GM12865 (cell line): ENCODE measurements around the gene RALGAPB.

Experiments
- DNase-seq: peaks from one replicate; pipeline ENCODE4 v3.0.0; 2010; ENCODE audit warnings: low read depth
- H3K4me3 ChIP-seq: 2 replicates; pipeline ENCODE4 v1.5.1; 2011; ENCODE audit warnings: mild to moderate bottlenecking, low read depth, low read length, control low read depth
- TF ChIP-seq, protein P1 (sequence below): IDR thresholded peaks from 2 replicates; pipeline ENCODE4 v1.5.1; 2011; ENCODE audit warnings: low read length, control low read depth, low read depth, inconsistent platforms; ENCODE audit not compliant: insufficient read depth; ENCODE audit errors: missing control alignments

The RALGAPB gene

DNA sequence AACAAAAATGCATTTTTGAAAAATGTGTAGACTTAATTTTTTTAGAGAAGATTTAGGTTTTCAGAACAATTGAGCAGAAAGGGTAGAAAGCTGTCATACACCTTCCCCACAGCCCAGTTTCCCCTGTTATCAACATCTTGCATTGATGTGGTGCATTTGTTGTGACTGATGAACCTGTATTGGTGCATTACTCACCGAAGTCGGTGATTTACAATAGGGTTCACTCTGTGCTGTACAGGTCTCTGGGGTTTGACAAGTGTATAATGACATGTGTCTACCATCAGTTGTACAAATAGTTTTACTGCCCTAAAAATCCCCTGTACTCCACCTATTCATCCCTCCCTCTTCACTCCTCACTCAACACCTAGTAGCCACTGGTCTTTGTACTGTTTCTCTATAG is 84.5 kb downstream of the RALGAPB start:
- H3K4me3 ChIP-seq, result no peak overlapping the region
- TF ChIP-seq, protein P1, sequence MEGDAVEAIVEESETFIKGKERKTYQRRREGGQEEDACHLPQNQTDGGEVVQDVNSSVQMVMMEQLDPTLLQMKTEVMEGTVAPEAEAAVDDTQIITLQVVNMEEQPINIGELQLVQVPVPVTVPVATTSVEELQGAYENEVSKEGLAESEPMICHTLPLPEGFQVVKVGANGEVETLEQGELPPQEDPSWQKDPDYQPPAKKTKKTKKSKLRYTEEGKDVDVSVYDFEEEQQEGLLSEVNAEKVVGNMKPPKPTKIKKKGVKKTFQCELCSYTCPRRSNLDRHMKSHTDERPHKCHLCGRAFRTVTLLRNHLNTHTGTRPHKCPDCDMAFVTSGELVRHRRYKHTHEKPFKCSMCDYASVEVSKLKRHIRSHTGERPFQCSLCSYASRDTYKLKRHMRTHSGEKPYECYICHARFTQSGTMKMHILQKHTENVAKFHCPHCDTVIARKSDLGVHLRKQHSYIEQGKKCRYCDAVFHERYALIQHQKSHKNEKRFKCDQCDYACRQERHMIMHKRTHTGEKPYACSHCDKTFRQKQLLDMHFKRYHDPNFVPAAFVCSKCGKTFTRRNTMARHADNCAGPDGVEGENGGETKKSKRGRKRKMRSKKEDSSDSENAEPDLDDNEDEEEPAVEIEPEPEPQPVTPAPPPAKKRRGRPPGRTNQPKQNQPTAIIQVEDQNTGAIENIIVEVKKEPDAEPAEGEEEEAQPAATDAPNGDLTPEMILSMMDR, result no peak
- DNase-seq, result no peak

DNA sequence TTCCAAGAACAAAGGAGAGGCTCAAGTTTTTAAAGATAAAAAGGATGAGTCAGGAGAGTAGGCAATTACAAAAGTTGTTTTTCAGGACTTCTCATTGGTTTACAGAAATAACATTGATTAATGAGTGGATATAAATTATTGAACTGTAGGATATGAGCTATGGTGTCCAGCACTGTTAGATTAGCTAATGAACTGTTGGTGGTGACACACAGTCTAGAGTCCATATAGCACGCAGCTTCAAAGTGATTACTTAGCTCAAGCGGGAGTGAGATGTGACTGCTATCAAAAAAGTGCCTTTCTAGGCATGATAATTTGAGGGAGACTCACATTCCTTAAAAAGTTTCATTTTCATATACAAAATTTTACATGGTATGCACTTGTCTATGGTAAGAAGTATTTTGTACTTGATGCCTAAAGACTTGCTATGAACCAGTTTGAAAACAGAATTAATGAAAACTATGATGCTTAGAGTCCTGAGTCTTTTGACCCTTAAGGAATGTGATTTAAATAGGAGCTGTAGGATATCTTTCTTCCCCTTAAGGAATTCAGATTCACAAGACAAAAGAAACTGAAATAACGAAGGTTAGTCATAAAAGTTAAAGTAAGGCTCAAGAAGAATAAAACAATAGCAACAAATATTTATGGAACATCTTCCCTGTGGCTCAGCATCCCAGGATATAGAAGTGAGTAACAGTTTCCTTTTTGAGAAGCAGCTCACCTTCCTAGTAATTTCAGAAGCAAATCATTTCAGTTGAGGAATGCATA is 86.1 kb downstream of the RALGAPB start:
- H3K4me3 ChIP-seq, result no peak overlapping the region
- DNase-seq, result no peak
- TF ChIP-seq, protein P1, result no peak

DNA sequence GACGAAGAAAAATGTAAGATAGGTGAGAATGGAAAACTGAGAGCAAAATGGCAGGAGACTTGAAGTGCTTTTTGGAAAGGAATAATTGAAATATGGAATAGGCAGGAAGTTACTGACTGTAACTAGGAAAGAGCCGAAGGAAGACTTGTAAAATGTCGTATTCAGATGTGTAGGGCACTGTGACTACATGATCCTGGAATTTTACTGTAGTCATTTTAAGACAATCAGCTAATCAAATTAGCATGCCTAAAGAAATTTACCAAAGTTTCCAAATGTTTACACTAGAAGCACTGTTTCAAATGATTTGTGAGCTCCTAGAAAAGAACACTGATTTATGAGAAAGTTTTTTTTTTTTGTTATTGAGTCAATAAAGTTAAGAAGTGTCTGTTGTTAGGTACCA is 87.1 kb downstream of the RALGAPB start:
- TF ChIP-seq, protein P1, result no peak
- no peak overlapping the region for H3K4me3 ChIP-seq
- DNase-seq, result no peak

DNA sequence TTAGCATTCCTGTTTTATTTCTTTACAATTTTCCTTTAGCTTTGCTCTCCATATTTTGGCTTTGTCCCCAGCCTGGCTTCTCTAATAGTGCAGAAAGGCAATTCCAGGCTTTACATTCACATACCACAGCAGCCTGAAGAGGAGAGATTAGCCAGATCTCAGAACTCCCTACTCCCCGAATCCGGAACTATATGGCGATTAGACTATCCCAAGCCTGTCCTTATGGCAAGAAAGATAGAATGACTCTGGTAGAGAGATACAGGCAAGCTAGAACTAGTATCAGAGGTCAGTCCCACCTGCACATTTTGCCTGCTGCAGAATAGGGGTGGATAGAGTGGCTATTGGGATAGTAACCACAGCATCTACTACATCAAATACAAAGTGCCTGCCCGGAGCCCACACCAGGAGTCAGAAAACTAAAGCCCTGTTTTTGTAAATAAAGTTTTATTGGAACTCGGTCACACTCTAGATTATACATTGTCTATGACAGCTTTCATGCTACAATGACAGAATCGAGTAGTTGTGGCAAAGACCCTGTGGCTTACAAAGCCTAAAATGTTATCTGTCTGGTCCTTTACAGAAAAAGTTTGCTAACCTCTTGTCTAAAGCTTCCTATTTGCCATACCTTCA is 91.3 kb downstream of the RALGAPB start:
- no peak overlapping the region for H3K4me3 ChIP-seq
- DNase-seq, result no peak
- TF ChIP-seq, protein P1, result no peak

DNA sequence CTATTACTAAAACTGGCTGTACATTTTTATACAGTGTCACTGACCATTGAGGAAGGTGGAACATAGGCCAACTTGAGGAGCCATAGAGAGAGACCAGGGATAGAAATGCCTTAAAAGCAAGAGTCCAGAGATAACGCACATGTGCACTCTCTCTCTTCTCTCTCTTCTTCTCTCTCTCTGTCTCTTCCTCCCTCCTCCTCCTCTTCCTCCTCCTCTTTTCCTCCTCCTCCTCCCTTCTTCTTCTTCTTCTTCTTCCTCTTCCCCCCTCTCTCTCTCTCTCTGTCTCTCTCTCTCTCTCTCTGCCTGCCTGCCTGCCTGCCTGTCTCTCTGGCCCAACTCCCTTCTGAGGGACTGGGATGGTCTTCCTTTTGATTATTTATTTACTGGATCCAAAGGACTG is 92.0 kb downstream of the RALGAPB start:
- H3K4me3 ChIP-seq, result no peak overlapping the region
- no peak for DNase-seq
- TF ChIP-seq, protein P1, result no peak

DNA sequence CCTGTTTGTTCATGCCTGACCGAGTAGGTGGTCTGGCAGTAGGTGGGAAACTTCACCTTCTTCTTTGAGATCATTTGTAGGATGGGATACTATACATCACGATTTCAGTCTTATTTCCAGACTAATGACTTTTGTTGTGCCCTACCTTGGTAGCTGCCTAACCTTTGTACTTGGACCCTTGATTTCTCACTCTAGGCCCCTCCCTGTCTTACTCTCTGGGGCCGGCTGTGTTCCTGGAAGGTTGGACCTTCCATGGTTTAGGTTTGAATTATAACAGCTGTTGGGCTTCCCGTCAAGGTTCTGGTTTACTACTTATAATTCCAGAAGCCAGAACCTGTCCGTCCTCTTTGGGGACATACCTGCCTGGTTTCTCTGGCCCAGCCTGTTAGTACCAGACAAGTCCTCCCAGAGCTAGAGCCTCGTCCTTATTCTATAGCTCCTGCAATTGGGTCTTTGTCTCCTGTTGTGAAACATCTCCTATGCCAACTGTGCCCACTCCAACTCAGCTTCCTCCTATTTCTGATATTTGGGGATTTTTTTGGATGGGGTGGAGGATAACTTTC is 93.5 kb downstream of the RALGAPB start:
- TF ChIP-seq, protein P1, result no peak
- DNase-seq, result no peak
- H3K4me3 ChIP-seq, result no peak overlapping the region
